Natural killer cell treated with Interleukin-12 subunit alpha and Interleukin-12 subunit beta and Interleukin-15 and Interleukin-18, amount 100 ng/mL, for 72 hours (primary cell): ENCODE results near the gene LYZL1. TPM values are rescaled to one million over a fixed set of nuclear protein-coding genes. Genes with fewer than 3 reads are reported as not detected.

ENCODE experiments used
- ATAC-seq, 2 donors: fragments of 150-1000 bp; cut with Tn5 transposase in 1 of 2; sonication (Bioruptor Pico), chemical (Tn5 transposase) in 1 of 2; 2 replicates each; pipeline ENCODE4 v1.10.0; 2021
- DNase-seq: peaks from one replicate; pipeline ENCODE4 v3.0.0; 2022; ENCODE audit warnings: low spot score
- H3K27ac Mint-ChIP-seq, 2 donors: 1 replicate in 1 of 2; 2 replicates in 1 of 2; pipeline ENCODE4 v1.8.0; 2022; ENCODE audit warnings: mixed read lengths in 2 of 2, mild to moderate bottlenecking in 1 of 2, moderate library complexity in 1 of 2
- H3K27me3 Mint-ChIP-seq, 2 donors: 1 replicate in 1 of 2; 2 replicates in 1 of 2; pipeline ENCODE4 v1.8.0; 2022; ENCODE audit warnings: mixed read lengths in 2 of 2
- H3K36me3 Mint-ChIP-seq: one replicate; pipeline ENCODE4 v1.8.0; 2022; ENCODE audit warnings: mixed read lengths
- H3K4me1 Mint-ChIP-seq, 2 donors: 1 replicate in 1 of 2; 2 replicates in 1 of 2; pipeline ENCODE4 v1.8.0; 2022; ENCODE audit warnings: low read depth in 2 of 2, mixed read lengths in 2 of 2, mild to moderate bottlenecking in 1 of 2
- H3K4me3 Mint-ChIP-seq: one replicate; pipeline ENCODE4 v1.8.0; 2022; ENCODE audit warnings: mixed read lengths
- H3K9me3 Mint-ChIP-seq: 2 replicates; pipeline ENCODE4 v1.8.0; 2022; ENCODE audit warnings: mixed read lengths
- total RNA-seq, 2 donors: library from RNA; stranded (reverse); gene quantifications; one replicate each; pipeline ENCODE4 v1.2.3, GENCODE V29; 2022

The LYZL1 gene
- total RNA-seq, 2 donors from 2014 or later, result not detected

DNA sequence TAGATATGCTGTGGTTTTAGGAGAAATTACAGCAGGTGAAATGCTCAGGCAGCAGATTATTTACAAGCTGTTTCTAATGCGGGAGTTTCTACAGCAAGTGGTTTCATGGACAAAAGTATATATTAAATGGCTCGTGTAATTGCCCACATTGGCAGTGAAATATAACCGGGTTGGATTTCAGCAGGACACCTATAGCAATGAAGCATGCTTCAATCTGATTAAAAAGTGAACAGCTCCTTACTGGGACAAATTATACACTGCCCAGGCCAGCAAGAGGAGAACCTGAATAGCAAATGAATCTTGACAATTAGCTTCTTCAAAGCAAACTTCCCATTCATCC, 35.2 kb upstream of the LYZL1 start:
- Mint-ChIP-seq H3K4me1 (no peaks in the 10 kb centered on the region), H3K27me3 (peaks cover 37 to 39% of the 10 kb centered on the region in 2 donors), H3K27ac (no peak overlapping the region), H3K4me3 (no peak overlapping the region), H3K36me3 (no peaks in the 10 kb centered on the region), H3K9me3 (no peaks in the 10 kb centered on the region)
- no peak for DNase-seq
- no peak for ATAC-seq

DNA sequence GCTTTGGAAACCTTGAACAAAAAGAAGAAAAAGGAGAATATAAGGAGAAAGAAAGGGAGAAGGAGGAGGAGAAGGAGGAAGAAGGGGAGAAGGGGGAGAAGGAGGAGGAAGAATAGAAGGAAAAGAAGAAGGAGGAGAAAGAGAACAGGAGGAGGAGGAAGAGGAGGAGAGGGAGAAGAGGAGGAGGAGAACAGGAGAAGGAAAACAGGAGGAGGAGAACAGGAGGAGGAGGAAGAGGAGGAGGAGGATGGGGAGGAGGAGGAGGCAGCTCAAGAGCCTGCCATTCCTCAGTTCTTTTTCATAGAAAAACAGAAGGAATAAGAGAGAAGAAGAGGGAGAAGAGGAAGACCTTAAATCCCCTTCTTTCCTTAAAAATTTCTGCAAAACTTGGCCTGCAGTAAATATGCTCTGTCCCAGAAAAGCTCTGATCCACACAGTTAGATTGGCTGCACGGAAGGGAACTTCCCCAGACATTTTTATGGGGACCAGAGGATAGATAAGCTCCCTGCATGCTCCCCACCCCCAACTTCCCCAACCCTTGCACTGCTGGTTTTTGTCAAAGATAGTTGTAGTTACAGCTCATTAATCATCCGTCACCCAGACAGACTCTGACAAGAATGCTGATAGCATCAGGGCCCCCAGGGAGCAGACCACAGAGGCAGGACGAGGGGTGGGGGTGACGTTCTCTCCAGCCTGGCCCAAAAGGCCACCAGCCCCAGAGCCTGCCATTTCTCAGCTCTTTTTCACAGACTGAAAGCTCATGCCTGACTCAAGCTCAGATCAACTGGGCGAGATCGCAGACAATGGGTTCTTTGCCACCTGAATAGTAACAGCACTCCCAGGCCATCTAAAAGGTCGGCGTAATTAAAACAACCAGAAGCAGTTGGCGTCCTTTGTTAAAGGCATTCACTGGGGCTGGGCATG, 34.5 kb upstream of the LYZL1 start:
- no peak overlapping the region for H3K4me3 Mint-ChIP-seq
- no peak overlapping the region for H3K27ac Mint-ChIP-seq
- no peaks in the 10 kb centered on the region for H3K4me1 Mint-ChIP-seq
- H3K27me3 Mint-ChIP-seq, result peaks cover 37 to 39% of the 10 kb centered on the region in 2 donors
- DNase-seq (no peak), ATAC-seq (peak in 1 of 2 donors; percentile 34)
- H3K9me3 Mint-ChIP-seq, result no peaks in the 10 kb centered on the region
- no peaks in the 10 kb centered on the region for H3K36me3 Mint-ChIP-seq

DNA sequence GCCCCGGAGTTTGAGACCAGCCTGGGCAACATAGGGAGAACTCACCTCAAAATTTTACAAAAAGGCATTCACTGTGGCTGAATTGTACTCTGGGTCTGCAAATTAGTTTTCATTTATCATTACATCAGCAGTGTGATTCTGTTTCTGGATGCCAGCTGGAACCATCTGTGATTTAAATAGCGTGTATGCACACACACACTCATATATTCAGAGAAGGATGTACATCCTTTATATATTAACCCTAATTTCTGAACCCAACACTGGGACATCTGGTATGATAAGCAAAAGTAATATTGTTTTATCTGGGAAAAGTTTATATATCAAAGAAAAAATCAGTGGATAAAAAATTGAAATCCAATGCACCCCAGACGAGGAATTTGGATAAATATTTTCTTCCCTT, 33.8 kb upstream of the LYZL1 start:
- Mint-ChIP-seq H3K36me3 (no peaks in the 10 kb centered on the region), H3K9me3 (no peaks in the 10 kb centered on the region), H3K4me3 (no peak overlapping the region)

DNA sequence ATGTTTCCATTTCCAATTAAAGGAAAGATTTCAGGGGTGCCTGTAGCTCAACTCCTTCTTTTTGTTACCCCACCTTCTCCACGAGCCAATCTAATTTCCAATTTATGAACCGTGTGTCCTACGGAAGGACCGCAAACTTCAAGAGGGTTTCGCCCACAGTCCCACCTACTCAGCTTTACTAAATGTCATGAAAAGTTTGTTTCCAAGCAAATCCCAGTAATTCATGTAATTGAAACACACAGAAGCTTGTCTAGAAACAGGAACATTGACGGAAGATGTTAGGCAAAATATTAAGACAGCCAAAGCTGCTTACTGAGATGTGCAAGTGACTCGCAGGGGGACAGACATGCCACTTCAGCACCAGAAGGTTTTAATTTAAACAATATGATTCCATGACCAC, 32.9 kb upstream of the LYZL1 start:
- no peaks in the 10 kb centered on the region for H3K4me1 Mint-ChIP-seq
- no peaks in the 10 kb centered on the region for H3K9me3 Mint-ChIP-seq
- H3K4me3 Mint-ChIP-seq, result no peak overlapping the region
- no peaks in the 10 kb centered on the region for H3K36me3 Mint-ChIP-seq
- no peak overlapping the region for H3K27ac Mint-ChIP-seq
- peaks cover 37% of the 10 kb centered on the region in 2 donors for H3K27me3 Mint-ChIP-seq
- DNase-seq (no peak), ATAC-seq (no peak)

More for the DNA sequence above, 33.8 kb upstream of the LYZL1 start:
- no peak for DNase-seq
- Mint-ChIP-seq H3K27me3 (peaks cover 37% of the 10 kb centered on the region in 2 donors), H3K27ac (no peak overlapping the region), H3K4me1 (no peaks in the 10 kb centered on the region)
- ATAC-seq, result no peak

DNA sequence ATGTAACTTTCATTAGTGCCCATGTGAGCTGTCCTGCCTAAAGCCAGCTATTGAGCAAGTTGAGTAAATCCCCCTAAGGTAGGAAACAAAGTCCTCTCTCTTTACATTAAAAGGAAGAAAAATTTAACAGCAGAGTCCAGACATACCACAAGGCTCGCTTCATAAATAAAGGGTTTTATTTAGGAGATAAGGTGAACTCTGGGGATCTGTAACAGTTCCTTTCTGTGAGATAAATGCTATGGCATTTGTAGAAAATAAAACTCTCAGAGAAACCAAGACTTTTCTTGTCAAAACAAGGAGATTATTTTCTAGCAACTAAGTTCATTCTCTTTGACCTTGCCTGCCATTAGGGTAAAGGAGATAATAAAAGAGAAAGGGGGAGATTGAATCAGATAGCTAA, 32.3 kb upstream of the LYZL1 start:
- no peak for ATAC-seq
- Mint-ChIP-seq H3K9me3 (no peaks in the 10 kb centered on the region), H3K4me3 (no peak overlapping the region), H3K4me1 (no peaks in the 10 kb centered on the region), H3K27ac (no peak overlapping the region), H3K27me3 (peaks cover 36 to 37% of the 10 kb centered on the region in 2 donors), H3K36me3 (no peaks in the 10 kb centered on the region)
- no peak for DNase-seq

DNA sequence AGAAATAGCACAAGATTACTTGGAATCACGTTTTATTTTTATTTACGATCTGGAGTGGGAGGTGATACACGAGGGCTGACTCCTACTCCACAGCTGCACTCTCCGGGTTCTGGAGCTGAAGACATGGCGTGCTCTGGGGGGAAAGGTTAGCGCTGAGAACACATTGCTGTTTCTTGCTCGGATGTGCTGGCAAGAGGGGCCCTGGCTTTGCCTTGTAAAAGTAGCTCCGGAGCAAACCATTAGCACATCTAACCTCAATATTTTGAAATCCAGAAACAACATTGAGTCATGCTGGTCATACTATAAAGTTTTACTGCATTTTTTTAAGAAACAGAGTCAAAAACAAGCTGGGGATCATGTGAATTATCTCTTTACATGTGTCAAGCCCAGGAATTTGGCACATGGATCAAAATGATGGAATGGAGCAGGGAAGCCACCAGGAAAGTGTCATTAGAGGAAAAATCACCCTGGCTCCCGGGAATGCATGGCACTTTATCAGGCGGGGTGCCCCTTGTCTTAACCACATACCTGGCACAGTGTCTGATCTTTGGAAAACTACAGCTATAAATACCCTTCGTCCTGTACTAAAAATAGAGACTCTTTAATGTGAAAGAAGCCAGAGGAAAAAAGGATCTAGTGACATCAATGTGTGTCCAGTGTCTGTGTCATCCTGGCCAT, 31.6 kb upstream of the LYZL1 start:
- Mint-ChIP-seq H3K9me3 (no peaks in the 10 kb centered on the region), H3K27ac (no peak overlapping the region), H3K27me3 (peaks cover 38 to 39% of the 10 kb centered on the region in 2 donors), H3K4me1 (no peaks in the 10 kb centered on the region), H3K4me3 (no peak overlapping the region), H3K36me3 (no peaks in the 10 kb centered on the region)
- ATAC-seq, result no peak
- no peak for DNase-seq

DNA sequence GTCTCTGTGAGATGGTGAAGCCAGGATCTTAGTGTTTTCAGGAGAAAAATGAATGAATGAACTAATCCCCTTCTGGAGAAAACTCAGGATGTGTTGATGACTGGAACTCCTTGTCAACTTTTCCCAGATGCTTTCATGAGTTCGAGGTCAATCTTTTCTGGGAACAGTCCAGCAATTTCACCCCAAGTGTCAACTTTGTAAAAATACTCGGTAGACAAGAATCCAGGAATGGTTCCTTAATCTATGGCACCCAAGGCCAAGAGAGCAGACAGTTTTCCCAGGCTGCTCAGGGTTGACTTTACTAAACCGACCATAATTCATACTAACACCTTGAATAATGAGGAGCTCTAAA, 31.1 kb upstream of the LYZL1 start:
- ATAC-seq (no peak), DNase-seq (no peak)
- H3K27ac Mint-ChIP-seq, result no peak overlapping the region
- H3K9me3 Mint-ChIP-seq, result no peaks in the 10 kb centered on the region
- no peak overlapping the region for H3K4me3 Mint-ChIP-seq
- no peaks in the 10 kb centered on the region for H3K36me3 Mint-ChIP-seq
- peaks cover 35 to 44% of the 10 kb centered on the region in 2 donors for H3K27me3 Mint-ChIP-seq
- no peaks in the 10 kb centered on the region for H3K4me1 Mint-ChIP-seq

DNA sequence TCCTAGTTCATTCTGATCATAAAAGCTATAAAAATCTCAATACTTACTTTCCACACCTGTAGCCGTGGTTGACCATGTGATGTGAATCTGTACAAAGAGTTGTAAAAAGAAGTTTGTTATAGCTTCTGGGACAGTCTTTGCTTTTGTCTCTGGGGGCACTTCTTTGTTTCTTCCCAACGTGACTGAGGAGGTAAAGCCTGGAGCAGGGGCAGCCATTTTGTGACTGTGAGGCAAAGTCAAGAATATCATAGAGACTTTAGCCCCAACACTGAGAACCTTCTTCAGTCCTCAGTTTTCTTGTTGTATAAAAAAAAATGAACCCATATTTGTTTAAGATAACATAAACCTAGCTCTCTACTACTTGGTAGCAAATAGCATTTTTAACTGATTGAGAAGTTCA, 29.4 kb upstream of the LYZL1 start:
- H3K4me3 Mint-ChIP-seq, result no peak overlapping the region
- ATAC-seq (no peak), DNase-seq (no peak)
- H3K36me3 Mint-ChIP-seq, result no peaks in the 10 kb centered on the region
- no peak overlapping the region for H3K27ac Mint-ChIP-seq
- H3K27me3 Mint-ChIP-seq, result peaks cover 26 to 32% of the 10 kb centered on the region in 2 donors
- H3K4me1 Mint-ChIP-seq, result no peaks in the 10 kb centered on the region
- no peaks in the 10 kb centered on the region for H3K9me3 Mint-ChIP-seq

DNA sequence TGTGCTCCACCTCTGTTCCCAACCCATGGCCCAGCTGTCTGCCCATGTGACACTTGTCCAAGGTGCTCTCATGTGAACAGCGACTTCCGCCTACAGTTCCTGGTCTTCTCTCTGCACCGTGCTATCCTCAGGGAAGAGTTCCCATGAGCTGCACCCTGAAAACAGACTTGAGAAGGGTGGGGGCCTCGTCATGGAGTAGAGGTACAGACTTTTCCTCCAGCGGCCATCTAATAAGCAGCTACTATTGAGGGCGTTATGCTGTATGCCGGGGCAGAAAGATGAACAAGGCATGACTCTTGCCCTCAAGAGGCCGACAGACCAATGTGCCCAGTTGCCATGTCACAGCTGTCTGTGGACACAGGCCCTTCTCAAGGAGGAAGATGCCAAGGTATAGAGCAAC, 25.4 kb upstream of the LYZL1 start:
- no peaks in the 10 kb centered on the region for H3K9me3 Mint-ChIP-seq
- H3K36me3 Mint-ChIP-seq, result no peaks in the 10 kb centered on the region
- H3K4me3 Mint-ChIP-seq, result no peak overlapping the region
- no peaks in the 10 kb centered on the region for H3K4me1 Mint-ChIP-seq
- no peak for DNase-seq
- no peak overlapping the region for H3K27ac Mint-ChIP-seq
- ATAC-seq, result no peak
- peaks cover 6 to 9% of the 10 kb centered on the region in 2 donors for H3K27me3 Mint-ChIP-seq

DNA sequence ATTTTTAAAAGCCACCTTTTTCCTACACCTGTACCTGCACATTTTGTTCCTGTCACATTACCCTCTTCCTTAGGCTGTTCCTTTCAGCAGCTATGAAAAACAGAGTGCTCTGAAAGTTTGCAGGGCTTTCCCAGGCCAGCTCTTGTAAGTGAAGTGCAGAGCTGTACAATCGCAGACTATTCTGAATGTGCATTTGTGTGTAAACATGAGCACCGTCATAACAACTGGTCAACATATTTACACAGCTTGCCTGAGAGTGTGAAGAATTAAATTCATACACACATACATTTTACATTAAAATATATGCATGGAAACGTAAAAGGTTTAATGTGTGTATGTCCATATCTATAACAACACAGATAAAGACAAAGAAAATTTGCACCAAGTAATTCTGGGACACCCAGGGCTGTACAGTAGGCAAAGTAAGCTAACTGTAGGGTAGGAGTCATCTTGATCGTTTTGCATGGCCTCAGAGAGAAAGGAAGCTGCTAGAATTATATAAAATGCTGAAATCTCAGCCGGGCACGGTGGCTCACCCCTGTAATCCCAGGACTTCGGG, 23.6 kb upstream of the LYZL1 start:
- Mint-ChIP-seq H3K9me3 (no peaks in the 10 kb centered on the region), H3K27ac (no peak overlapping the region), H3K4me1 (no peaks in the 10 kb centered on the region), H3K27me3 (peaks cover 6 to 9% of the 10 kb centered on the region in 2 donors), H3K36me3 (no peaks in the 10 kb centered on the region), H3K4me3 (no peak overlapping the region)
- no peak for ATAC-seq
- DNase-seq, result no peak

DNA sequence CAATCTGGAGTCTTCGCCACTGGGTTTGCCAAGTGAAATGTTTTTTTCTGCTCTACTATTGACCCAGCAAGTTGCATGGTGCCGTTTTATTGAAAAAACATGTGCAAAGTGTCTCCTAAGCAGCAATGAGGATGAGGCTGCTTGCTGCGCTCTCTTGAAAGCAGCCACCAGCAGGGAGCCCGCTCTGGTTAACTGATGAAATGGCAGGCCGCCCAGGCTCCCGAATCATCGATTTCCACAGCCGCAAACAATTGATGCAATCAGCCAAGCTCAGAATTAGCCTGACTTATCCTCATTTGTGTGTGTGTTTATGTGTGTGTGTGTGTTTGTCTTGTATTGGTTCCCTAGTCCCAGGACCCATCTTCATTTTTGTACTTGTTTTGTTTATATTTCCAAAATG, 22.2 kb upstream of the LYZL1 start:
- Mint-ChIP-seq H3K4me3 (no peak overlapping the region), H3K4me1 (no peaks in the 10 kb centered on the region), H3K9me3 (no peaks in the 10 kb centered on the region), H3K27me3 (peaks cover 4 to 9% of the 10 kb centered on the region in 2 donors), H3K27ac (no peak overlapping the region), H3K36me3 (no peaks in the 10 kb centered on the region)
- no peak for ATAC-seq
- no peak for DNase-seq

DNA sequence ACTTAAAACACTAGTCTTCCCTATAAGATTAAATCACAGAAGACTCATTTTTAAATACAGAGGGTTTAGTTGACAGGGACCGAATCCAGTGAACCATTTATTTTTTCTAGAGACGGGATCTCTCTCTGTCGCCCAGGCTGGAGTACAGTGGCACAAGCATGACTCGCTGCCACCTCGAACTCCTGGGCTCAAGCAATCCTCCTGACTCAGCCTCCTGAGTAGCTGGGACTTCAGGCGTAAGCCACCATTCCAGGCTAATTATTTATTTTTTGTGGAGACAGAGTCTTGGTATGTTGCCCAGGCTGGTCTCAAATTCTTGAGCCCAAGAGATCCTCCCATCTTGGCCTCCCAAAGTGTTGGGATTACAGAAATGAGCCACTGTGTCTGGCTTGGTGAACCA, 20.9 kb upstream of the LYZL1 start:
- Mint-ChIP-seq H3K27me3 (peaks cover 3 to 8% of the 10 kb centered on the region in 2 donors), H3K9me3 (no peaks in the 10 kb centered on the region), H3K36me3 (no peaks in the 10 kb centered on the region), H3K4me1 (no peaks in the 10 kb centered on the region), H3K27ac (no peak overlapping the region), H3K4me3 (no peak overlapping the region)
- DNase-seq, result no peak
- ATAC-seq, result no peak

DNA sequence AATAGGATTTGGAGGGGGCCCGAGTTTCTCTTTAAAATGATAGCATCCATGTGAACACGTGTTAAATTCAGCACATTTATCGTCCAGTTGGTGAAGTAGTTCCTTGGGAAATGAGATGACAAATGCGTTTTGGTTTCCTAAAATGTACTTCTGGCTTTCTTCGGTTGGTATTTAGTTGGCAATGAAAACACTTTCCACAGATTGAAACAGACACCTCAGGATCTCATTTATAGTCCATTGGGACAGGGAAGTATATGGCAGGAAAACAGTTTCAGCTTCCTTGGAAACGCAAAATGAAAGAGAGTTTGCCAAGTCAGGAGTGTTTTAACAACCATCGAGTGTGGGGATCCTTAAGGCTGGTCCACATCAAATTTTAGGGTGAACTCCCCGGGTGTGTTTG, 19.4 kb upstream of the LYZL1 start:
- Mint-ChIP-seq H3K4me1 (no peaks in the 10 kb centered on the region), H3K4me3 (no peak overlapping the region), H3K27ac (no peak overlapping the region), H3K27me3 (peaks cover 0 to 17% of the 10 kb centered on the region in 2 donors), H3K36me3 (no peaks in the 10 kb centered on the region), H3K9me3 (no peaks in the 10 kb centered on the region)
- DNase-seq (no peak), ATAC-seq (no peak)

DNA sequence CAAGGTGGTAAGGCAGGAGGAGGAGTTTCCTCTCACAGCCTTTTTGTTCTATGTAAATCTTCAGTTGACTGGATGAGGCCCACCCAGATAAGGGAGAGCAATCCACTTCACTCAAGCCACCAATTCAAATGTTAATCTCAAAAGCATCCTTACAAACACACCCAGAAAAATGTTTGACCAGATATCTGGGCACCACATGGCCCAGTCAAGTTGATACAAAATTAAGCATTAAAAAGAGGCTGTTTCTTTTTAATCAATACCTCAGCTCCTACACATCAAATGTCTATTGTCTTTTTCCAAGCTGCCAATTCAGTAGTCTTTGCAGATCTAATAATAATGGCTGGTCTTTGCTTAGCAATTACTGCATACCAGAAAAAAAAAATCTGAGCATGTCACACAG, 18.0 kb upstream of the LYZL1 start:
- ATAC-seq, result no peak
- H3K27me3 Mint-ChIP-seq, result peaks cover 0 to 17% of the 10 kb centered on the region in 2 donors
- H3K4me1 Mint-ChIP-seq, result no peaks in the 10 kb centered on the region
- no peaks in the 10 kb centered on the region for H3K36me3 Mint-ChIP-seq
- DNase-seq, result no peak
- H3K9me3 Mint-ChIP-seq, result no peaks in the 10 kb centered on the region
- no peak overlapping the region for H3K27ac Mint-ChIP-seq
- H3K4me3 Mint-ChIP-seq, result no peak overlapping the region
